Stimulated activated CD4-positive, alpha-beta T cell treated with anti-CD3 and anti-CD28 coated beads, Interleukin-12 subunit alpha, Interleukin-12 subunit beta, amount 100 ng/mL, for 24 hours (primary cell): Measurements from ENCODE around the gene ZXDC.
A peak's percentile ranks its signal among the peaks of the same experiment; 100 is the strongest.

Experiments used
- DNase-seq, 2 experiments: peaks; one replicate each; pipeline ENCODE4 v3.0.0-alpha.2; 2020; ENCODE audit warnings: low read depth in 2 of 2

Gene ZXDC

DNA sequence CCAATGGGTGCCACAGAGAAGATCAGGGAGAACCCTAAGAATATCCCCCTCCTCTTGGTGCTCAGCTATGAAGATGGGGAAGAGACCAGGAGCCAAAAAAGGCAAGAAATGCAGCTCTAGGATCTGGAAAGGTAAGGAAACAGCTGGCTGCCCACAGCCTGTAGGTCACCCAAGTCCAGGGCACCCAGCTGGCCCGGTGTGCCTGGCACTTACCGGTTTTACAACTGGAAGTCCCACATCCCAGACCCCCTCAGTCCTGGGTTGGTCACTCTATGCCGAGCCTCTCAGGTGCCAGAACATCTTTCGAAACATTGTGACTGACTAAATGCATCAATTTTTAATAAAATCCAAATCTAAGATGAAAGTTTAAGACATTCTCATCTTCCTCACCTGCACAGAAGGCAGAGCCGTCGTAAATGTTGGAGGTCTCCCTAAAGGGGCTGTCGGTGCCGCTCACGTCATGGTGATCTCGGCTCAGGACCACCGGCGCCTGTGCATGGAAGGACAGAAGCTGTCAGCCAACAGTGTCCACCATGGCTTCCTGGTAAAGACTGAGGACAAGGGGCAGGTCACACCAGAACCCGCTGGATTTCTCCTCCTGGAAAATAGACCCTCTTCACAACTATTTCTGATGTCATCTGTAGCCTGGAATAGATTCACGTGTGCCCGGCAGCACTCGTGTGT lies 13.3 kb upstream of the ZXDC start:
- DNase-seq = no peak

DNA sequence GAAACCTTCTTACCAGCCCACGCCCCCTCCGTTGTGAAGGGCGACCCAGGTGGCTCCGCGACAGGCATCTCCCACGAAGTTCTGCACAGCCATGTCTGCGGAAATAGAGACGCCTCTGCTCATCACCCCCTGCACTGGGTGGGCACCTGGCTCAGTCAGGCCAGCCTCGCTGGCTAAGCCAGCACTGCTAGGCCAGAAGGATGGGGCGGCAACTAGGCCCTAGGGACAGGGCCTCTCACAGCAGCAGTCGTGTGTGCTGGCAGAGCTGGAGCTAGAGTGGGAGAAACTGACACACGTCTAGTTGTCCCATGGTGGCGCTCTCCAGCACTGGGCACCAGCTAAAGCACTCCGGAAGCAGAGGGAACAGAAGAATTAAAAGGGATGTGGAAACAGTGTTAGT lies 12.5 kb upstream of the ZXDC start:
- no peak for DNase-seq

- DNase-seq = no peak
These were observed 11.6 kb upstream of the ZXDC start for GRCh38 chr3:126487151-126487771.

DNA sequence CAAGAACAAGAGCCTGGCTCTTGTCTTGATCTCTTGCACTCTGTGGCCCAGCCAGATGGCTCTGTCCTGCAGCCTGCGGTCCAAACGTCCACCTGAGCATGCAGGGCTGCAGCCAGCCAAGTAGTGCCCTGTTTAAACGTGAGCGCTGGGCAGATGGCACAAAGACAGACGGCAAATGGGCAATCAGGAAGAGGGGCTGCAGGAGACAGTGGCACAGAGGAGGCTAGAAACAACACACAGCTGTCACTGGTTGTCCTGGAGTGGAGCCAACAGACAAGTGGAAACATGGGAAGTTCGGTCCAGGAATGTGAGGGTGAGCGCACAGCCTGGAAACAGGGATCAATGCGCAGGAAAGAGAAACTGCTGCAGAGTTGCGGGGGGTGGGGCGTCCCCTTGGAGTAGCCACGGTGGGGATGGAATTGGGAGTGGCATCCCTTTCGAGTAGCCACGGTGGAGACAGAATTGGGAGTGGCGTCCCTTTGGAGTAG lies 10.7 kb upstream of the ZXDC start:
- DNase-seq = no peak

DNA sequence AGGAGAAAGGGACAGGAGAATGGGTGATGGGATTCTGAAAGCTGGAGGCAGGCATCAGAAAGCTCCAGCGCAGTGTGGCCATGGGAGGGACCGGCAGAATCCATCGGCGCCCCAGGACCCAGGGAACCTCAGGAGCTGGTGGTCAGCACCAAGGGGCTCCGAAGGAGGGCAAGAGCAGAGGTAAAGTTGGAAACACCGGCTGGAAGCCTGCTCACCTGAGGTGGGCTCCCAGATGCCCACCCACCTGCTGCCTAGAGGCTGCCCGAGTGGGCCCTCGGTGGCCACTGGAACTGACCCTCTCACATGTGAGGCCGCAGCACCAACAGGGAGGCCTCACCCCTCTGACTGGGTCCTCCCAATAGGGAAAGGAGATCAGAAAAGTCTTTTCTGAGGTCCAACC lies 10.3 kb upstream of the ZXDC start:
- DNase-seq = no peak

DNA sequence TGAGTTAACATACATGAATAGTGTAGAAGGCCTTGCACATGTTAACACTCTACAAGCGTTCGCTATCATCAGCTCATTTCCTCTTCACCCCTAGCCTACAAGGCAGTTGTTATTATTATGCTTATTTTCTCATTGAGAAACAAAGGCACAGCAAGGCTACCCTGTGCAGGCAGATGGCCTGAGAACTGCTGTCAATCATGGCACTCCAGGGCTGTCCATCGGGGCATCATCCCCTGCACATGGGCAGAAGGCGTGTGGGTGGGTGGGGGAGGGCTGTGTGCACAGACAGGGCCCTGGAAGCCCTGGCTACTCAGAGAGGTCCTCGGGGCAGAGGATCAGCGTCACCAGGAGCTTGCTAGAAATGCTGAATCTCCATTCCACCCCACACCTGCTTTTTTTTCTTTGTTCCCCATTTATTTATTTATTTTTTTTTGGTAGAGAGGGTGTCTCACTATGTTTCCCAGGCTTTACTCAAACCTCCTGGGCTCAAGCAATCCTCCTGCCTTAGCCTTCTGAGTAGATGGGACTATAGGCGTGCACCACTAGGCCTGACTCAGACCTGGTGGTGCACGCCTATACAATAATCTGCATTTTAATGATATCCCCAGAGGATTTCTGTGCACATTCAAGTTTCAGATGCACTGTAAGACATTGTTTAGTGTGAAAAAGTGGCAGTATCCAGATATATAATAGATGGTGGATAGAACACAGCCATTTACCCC lies 9.6 kb upstream of the ZXDC start:
- DNase-seq = no peak

DNA sequence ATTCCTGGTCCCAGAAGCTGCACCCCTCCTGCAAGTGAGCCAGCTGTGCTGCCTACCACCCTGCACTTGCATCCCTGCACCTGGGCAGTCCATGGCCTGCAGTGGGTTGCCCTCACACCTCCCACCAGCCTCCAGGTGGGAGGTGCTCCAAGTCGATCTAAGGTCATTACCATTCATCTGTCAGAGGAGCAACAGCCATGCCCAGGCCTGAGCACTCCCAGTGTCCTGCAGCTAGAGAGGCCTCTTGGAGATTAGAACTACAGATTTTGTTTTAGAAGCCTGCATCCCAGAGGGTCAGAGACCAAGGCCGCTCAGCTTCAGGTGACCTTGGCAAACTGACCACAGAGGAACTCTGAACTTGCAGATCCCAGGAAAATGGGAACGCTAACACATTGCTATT lies 9.0 kb upstream of the ZXDC start:
- no peak for DNase-seq

DNA sequence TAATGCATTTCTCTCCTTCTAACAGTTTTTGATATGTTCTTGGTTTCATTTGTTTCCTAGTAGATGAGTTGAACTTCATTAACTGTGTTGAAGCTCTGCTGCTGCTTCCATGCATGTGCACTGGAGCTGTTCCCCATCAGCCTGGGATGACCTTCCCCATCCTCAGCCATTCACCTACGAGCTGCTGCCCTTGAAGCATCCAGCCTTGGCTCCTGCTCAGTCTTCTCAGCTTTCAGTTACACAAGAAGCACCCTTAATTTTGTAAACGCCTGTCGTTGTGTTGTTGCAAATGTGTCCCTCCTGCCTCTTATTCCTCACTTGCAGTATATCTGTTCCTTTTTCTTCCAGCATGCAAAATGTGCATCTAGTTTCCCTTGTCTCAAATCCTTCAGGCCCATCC lies 8.5 kb upstream of the ZXDC start:
- DNase-seq = no peak

- no peak for DNase-seq
These were observed 7.7 kb upstream of the ZXDC start for GRCh38 chr3:126483321-126483761.

- no peak for DNase-seq
These were observed 7.0 kb upstream of the ZXDC start for GRCh38 chr3:126482503-126483255.

DNA sequence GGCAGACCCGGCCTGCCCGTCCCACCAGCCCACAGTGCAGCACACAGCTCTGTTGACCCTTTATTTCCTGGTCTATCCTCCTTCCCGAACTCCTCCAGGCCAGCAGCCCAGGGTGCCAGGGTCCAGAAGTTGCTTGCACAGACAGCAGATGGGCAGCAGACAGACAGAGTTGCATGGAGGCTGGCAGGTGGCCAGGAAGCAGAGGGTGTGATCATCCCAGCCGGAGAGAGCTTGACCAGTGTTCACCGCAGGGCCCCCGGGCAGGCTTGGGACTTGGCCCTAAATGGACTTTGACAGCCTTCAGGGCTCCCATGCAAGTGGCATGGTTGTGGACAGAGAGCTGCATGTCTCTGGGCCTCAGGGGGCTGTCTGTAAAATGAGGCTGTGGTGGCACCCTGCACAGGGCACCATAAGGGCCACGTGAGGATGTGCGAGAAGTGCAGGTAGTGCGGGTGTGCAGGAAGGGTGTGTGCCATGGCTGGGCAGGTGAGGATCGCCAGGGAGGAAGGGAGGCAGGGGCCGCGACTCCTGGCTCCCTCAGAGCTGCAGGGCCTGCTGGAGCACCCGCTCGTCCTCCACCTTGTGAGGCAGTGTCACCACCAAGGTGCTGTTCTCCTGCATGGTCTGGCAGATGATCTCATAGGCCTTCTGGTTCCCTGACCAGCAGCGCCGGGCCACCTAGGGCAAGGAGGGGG lies 6.3 kb upstream of the ZXDC start:
- no peak for DNase-seq

- no peak for DNase-seq
These were observed 5.2 kb upstream of the ZXDC start for GRCh38 chr3:126480861-126481260.

DNA sequence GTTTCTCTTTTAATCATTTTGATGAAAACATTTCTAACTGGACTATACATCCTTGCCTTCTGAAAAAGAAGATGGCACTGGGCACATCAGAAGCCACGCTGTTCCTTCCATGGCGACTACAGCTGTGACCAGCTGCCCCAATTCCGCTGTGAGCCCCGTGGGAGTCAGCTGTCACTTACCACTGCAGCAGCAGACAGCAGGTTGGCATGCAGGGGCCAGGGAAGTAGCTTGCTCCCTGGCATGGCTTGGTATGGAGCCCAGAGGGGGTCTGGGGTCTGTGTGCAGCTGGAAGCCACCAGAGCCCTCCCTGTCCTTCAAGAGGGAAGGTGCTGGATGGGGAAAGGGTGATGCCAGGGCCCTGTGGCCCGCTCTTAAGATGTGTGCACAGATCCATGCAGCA lies 4.5 kb upstream of the ZXDC start:
- DNase-seq = no peak

DNA sequence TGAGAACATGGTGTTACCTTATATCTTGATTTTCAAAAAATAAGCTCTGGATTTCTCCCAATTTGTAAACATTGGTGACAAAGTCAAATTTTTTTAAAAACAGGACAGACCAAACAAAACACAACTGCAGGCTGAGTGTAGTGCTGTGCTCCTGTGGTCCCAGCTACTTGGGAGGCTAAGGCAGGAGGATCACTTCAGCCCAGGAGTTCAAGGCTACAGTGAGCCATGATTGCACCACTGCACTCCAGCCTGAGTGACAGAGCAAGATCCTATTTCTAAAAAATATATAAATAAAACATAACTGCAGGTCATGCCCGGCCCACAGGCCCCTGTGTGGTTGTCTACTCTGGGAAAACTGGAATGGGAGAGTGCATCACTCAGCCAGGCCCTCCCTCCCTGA lies 4.0 kb upstream of the ZXDC start:
- DNase-seq = no peak

- no peak for DNase-seq
These were observed 3.1 kb upstream of the ZXDC start for GRCh38 chr3:126478581-126479310.

DNA sequence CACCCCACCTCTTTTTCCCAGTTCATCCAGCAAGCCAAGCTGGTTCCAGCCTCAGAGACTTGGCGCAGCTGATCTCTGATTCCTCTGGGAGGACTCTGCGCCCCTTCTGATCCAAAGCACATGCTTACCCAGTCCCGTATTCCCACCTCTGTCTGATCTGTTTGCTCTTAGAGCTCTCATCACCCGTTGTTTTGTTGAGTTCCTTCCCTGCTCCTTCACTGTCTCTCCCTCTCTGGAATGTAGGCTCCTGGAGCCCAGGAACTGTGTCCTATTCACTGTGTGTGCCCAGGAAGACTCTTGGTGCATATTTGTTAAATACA lies 1.3 kb upstream of the ZXDC start:
- DNase-seq = no peak

DNA sequence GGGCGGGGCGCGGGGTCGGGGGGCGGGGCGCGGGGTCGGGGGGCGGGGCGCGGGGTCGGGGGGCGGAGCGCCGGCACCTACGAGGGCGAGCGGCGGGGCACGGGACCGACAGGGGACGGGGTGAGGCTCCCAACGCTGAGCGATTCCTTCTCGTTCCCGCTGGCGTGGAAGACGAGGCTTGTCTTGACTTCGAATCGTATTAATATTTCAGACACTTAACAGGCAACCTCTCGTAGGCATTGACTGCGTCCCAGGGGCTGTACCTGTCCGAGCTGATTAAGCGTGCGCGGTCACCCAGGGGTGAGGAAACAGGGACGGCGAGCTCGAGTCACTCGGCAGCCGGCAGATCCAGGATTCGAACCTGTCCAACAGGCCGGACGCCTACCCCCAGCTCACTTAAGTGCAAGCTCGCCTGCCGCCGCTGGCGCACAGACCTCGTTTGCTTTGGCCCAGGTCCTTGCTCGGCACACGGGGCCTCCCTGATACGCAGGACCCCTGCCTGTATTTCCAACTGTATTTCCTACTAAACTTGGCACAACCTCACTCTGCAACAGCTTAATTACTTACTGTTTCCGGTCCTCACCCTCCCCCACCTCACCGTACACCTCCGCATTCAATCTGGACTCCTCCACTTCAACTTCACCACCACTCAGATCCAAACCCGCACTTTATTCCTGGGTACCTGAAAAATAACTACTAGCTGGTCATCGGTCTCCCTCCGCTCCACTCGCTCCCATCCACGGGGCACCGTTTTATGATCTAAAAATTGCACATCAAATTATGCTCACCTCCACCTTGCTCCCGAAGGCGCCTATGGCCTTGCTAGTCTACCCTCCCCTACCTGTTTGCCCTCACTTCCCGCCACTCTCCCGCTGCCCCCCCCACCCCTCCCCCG lies 722 bp upstream of the ZXDC start:
- DNase-seq = no peak

- DNase-seq = peak in 1 of 2 experiments; percentile 20
These were observed 936 bp downstream of the ZXDC start for GRCh38 chr3:126474498-126475412.
